OCI-LY1 (cell line): ENCODE data around the gene DYNC2I2.

Experiments used
- EZH2 ChIP-seq: fragments of 200-600 bp; sonication (generic), shearing (Covaris generic); IDR thresholded peaks from 2 replicates; pipeline ENCODE4 v1.8.0; 2017; ENCODE audit warnings: borderline replicate concordance, mixed run types, mild to moderate bottlenecking, antibody characterized with exemption, low read length, moderate library complexity, mixed read lengths
- TF ChIP-seq, protein P1 (sequence below): fragments of 200-600 bp; sonication (generic), shearing (Covaris generic); IDR thresholded peaks from 2 replicates; pipeline ENCODE4 v1.5.1; 2017; ENCODE audit warnings: mild to moderate bottlenecking, antibody characterized with exemption, low read length, moderate library complexity, mixed read lengths

DNA sequence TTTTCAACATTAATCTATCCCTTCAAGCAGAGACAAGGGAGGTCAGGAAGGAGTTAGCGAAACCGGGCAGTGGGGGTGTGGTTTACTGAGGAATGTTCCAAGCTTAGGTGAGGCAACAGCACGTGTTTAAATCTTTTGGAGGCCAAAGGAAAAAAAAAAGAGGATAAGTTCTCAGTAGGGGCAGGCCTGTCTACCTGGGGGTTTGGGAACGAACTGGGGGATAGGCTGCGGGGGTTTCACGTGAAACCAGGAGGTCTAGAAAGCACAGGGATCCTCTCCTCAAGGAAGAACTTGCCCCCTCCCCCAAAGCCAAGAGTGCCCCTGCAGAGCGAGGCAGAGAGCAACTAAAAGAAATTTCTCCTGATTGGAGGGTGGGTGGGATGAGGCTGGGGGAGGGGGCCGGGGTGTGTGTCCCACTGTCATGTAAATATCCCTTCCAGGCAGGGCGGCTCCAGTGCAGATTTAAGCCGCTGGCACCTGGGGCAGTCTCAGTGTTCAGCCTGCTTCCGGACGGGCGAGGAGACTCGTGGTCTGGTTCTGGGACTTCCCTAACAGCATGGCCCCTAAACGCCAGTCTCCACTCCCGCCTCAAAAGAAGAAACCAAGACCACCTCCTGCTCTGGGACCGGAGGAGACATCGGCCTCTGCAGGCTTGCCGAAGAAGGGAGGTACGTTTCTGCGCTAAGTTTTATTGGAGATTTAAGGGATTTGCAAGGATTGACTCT is 26.9 kb upstream of the DYNC2I2 start:
- TF ChIP-seq, protein P1, sequence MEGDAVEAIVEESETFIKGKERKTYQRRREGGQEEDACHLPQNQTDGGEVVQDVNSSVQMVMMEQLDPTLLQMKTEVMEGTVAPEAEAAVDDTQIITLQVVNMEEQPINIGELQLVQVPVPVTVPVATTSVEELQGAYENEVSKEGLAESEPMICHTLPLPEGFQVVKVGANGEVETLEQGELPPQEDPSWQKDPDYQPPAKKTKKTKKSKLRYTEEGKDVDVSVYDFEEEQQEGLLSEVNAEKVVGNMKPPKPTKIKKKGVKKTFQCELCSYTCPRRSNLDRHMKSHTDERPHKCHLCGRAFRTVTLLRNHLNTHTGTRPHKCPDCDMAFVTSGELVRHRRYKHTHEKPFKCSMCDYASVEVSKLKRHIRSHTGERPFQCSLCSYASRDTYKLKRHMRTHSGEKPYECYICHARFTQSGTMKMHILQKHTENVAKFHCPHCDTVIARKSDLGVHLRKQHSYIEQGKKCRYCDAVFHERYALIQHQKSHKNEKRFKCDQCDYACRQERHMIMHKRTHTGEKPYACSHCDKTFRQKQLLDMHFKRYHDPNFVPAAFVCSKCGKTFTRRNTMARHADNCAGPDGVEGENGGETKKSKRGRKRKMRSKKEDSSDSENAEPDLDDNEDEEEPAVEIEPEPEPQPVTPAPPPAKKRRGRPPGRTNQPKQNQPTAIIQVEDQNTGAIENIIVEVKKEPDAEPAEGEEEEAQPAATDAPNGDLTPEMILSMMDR: no peak
- TF ChIP-seq EZH2: no peak
